Tibial artery (tissue), 4 donors: ENCODE measurements around the gene PIEZO2.

ENCODE experiments used
- DNase-seq, 2 donors: peaks; one replicate each; pipeline ENCODE4 v3.0.0-alpha.2; 2019
- H3K27ac ChIP-seq, 2 donors: fragments of 200-600 bp; sonication (generic) in 1 of 2; 1 replicate in 1 of 2; 2 replicates in 1 of 2; pipeline ENCODE4 v1.5.1; 2018 to 2019; ENCODE audit warnings: mild to moderate bottlenecking in 1 of 2
- H3K27me3 ChIP-seq, 2 donors: fragments of 200-600 bp; sonication (generic) in 1 of 2; one replicate each; pipeline versions ENCODE4 v1.5.1 to v1.6.0; 2016 to 2019
- H3K36me3 ChIP-seq, 3 donors: fragments of 200-600 bp; sonication (generic) in 2 of 3; one replicate each; pipeline ENCODE4 v1.5.1; 2016 to 2019; ENCODE audit warnings: mild to moderate bottlenecking in 2 of 3
- H3K4me1 ChIP-seq, 4 donors: fragments of 200-600 bp; sonication (generic) in 2 of 4; 1 replicate in 3 of 4; 2 replicates in 1 of 4; pipeline ENCODE4 v1.5.1; 2016 to 2019
- H3K4me3 ChIP-seq, 2 donors: fragments of 200-600 bp; sonication (generic) in 1 of 2; 1 replicate in 1 of 2; 2 replicates in 1 of 2; pipeline ENCODE4 v1.5.1; 2018 to 2019; ENCODE audit warnings: mild to moderate bottlenecking in 2 of 2
- H3K9me3 ChIP-seq, 3 donors: fragments of 200-600 bp; sonication (generic) in 1 of 3; one replicate each; pipeline ENCODE4 v1.5.1; 2016 to 2019
- CTCF ChIP-seq, 2 experiments: fragments of 200-600 bp in 1 of 2; fragments of 450-650 bp in 1 of 2; IDR thresholded peaks; one replicate each; pipeline ENCODE4 v1.5.1; 2017 to 2019; ENCODE audit warnings: antibody characterized with exemption in 2 of 2, mild to moderate bottlenecking in 1 of 2, moderate library complexity in 1 of 2
- intact Hi-C: fragments of 100-400 bp; cut with DNase I; formaldehyde crosslinking; loops from one replicate; pipeline ENCODE4 v1.15.0; 2023; ENCODE audit warnings: low total_unique reads

PIEZO2 gene

GRCh38 chr18:10775026-10775425 is 374.3 kb downstream of the PIEZO2 start:
- Histone ChIP-seq H3K27ac (no peak overlapping the region), H3K9me3 (no peaks in the 10 kb centered on the region), H3K36me3 (no peaks in the 10 kb centered on the region), H3K4me1 (no peaks in the 10 kb centered on the region), H3K4me3 (no peak overlapping the region), H3K27me3 (no peaks in the 10 kb centered on the region)
- no peak for TF ChIP-seq CTCF (IDR thresholded peaks at IDR 0.05)
- DNase-seq, result no peak
- intact Hi-C loops, result no loop called here

GRCh38 chr18:10771053-10771709 is 378.2 kb downstream of the PIEZO2 start:
- intact Hi-C loops, result no loop called here
- no peaks in the 10 kb centered on the region for H3K36me3 ChIP-seq
- H3K4me1 ChIP-seq, result no peaks in the 10 kb centered on the region
- H3K27me3 ChIP-seq, result no peaks in the 10 kb centered on the region
- TF ChIP-seq CTCF (IDR thresholded peaks at IDR 0.05), result no peak
- H3K4me3 ChIP-seq, result no peak overlapping the region
- H3K9me3 ChIP-seq, result no peaks in the 10 kb centered on the region
- DNase-seq, result no peak
- H3K27ac ChIP-seq, result no peak overlapping the region

- intact Hi-C loops, result no loop called here
- H3K9me3 ChIP-seq, result no peaks in the 10 kb centered on the region
- no peak overlapping the region for H3K4me3 ChIP-seq
- H3K27ac ChIP-seq, result no peak overlapping the region
- no peaks in the 10 kb centered on the region for H3K4me1 ChIP-seq
- no peak for DNase-seq
- no peaks in the 10 kb centered on the region for H3K27me3 ChIP-seq
- TF ChIP-seq CTCF (IDR thresholded peaks at IDR 0.05), result no peak
- H3K36me3 ChIP-seq, result no peaks in the 10 kb centered on the region
These were observed 379.1 kb downstream of the PIEZO2 start for GRCh38 chr18:10770264-10770663.

- intact Hi-C loops, result no loop called here
- no peak for DNase-seq
- Histone ChIP-seq H3K4me1 (no peaks in the 10 kb centered on the region), H3K36me3 (no peaks in the 10 kb centered on the region), H3K27me3 (no peaks in the 10 kb centered on the region), H3K9me3 (no peaks in the 10 kb centered on the region), H3K27ac (no peak overlapping the region), H3K4me3 (no peak overlapping the region)
- no peak for TF ChIP-seq CTCF (IDR thresholded peaks at IDR 0.05)
These were observed 381.1 kb downstream of the PIEZO2 start for GRCh38 chr18:10768221-10768620.

- Histone ChIP-seq H3K36me3 (no peaks in the 10 kb centered on the region), H3K27ac (no peak overlapping the region), H3K9me3 (no peaks in the 10 kb centered on the region), H3K4me1 (no peaks in the 10 kb centered on the region), H3K27me3 (no peaks in the 10 kb centered on the region), H3K4me3 (no peak overlapping the region)
- no peak for DNase-seq
- intact Hi-C loops, result no loop called here
- TF ChIP-seq CTCF (IDR thresholded peaks at IDR 0.05), result no peak
These were observed 381.7 kb downstream of the PIEZO2 start for GRCh38 chr18:10767658-10768057.

- H3K4me3 ChIP-seq, result no peak overlapping the region
- H3K4me1 ChIP-seq, result no peaks in the 10 kb centered on the region
- H3K27ac ChIP-seq, result no peak overlapping the region
- no peaks in the 10 kb centered on the region for H3K36me3 ChIP-seq
- intact Hi-C loops, result no loop called here
- H3K9me3 ChIP-seq, result no peaks in the 10 kb centered on the region
- no peak for DNase-seq
- no peaks in the 10 kb centered on the region for H3K27me3 ChIP-seq
- TF ChIP-seq CTCF (IDR thresholded peaks at IDR 0.05), result no peak
These were observed 388.4 kb downstream of the PIEZO2 start for GRCh38 chr18:10760986-10761385.
